ENCODE measurements around the gene SLC26A8.

SLC26A8 gene, protein sequence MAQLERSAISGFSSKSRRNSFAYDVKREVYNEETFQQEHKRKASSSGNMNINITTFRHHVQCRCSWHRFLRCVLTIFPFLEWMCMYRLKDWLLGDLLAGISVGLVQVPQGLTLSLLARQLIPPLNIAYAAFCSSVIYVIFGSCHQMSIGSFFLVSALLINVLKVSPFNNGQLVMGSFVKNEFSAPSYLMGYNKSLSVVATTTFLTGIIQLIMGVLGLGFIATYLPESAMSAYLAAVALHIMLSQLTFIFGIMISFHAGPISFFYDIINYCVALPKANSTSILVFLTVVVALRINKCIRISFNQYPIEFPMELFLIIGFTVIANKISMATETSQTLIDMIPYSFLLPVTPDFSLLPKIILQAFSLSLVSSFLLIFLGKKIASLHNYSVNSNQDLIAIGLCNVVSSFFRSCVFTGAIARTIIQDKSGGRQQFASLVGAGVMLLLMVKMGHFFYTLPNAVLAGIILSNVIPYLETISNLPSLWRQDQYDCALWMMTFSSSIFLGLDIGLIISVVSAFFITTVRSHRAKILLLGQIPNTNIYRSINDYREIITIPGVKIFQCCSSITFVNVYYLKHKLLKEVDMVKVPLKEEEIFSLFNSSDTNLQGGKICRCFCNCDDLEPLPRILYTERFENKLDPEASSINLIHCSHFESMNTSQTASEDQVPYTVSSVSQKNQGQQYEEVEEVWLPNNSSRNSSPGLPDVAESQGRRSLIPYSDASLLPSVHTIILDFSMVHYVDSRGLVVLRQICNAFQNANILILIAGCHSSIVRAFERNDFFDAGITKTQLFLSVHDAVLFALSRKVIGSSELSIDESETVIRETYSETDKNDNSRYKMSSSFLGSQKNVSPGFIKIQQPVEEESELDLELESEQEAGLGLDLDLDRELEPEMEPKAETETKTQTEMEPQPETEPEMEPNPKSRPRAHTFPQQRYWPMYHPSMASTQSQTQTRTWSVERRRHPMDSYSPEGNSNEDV

DNA sequence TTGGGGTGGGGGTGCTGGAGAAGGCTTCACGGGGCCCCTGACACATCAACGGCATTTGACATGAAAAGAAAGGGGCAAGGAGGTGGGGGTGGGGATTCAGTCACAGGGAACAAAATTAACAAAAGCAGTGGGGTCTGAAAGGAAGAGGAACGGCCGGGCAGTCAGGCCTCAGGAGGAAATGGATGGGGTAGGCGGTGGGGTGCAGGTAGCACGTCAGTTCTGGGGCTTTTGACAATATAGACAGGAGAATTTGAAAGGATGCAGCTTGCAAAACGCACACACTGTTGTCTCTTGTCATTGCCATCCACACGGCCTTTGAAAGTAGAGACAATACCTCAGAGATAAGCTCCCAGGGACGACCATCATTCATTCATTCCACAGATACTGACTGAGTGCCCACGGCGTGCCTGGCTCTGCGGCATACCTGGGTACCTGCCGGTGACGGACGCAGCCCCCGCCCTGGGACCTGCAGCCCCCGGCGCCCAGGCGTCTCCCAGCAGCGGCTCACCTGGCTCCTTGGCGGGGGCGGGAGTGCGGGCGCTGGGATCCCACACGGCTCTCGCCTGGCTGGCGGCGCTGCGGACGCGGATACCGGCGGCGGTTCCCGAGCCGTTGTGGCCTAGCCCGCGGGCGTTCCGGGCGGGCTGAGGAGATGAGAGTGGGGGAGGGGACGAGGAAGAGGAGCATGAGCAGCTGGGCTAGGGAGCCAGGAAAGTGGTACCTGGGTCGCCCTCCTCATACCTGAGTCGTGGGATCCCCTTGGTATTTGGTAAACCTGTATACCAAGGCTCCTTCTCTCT, at the start of gene SLC26A8:
Gene SLC26A8 (minus strand): TSS at position 646 of the 800 bp plus-strand sequence. CDS start 4,934 bp downstream, outside the sequence.
- no peak for DNase-seq

DNA sequence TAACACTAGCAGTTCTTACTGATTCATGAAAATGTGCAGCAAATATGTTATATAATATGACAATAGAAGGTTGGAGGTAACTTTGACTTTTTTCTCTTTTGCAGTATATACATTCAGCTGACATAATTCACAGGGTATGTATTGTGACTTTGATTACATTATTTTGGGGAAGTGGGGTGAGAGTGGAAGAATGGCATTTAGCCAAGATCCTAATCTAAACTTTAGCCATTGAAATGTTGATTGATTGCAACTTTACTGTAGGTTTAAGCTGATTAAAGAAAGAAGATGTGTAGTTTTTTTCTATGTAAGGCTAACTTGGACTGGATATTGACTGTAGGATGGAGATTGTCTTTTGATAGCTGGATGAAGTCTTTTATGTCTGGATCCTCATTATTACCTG, 49.1 kb upstream of the SLC26A8 start:
- no peak for DNase-seq

DNA sequence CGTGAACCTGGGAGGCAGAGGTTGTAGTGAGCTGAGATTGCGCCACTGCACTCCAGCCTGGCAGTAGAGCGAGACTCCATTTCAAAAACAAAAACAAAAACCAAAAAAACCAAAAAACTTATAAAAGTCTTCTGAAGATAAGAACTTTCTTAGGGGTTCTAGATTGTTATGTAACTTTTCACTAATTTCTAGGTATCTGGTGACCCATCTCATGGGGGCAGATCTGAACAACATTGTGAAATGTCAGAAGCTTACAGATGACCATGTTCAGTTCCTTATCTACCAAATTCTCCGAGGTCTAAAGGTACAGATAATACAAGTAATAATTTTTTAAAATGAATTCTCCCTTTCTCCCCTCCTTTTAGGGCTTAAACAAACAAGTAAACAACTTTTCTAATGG, 48.2 kb upstream of the SLC26A8 start:
- no peak for DNase-seq

DNA sequence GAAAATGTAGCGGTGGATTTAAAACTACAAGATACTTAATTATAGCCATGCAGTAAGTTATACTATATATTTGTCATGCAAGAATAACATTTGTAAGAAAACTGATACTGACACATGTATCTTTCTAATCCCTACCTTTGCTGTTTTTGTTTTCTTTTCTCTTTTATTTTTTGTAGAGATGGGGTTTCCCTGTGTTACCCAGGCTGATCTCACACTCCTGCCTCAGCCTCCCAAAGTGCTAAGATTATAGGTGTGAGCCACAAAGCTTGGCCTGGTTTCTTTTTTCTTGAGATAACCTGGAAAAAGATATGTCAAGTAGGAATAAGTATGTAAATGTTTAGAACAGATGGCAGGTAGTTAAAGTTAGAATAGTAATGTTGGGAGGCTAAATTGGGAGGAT, 47.3 kb upstream of the SLC26A8 start:
- no peak for DNase-seq

DNA sequence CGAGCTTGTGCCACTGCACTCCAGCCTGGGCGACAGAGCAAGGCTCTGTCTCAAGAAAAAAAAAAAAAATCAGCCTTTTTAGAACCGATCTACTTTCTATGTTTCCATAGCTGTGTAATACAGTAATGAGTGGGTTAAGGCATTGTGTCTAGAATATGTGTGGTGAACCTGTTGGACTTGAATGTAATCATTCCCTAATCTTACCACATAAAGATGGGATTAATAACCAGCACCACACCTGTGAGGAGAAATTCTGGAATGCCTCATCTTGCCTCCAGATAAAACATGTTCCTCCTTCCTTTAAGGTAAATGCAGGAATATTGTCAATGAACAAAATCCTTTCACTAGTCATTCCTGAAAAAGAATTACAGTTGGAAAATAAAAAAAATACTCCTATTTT, 46.8 kb upstream of the SLC26A8 start:
- DNase-seq: no peak

DNA sequence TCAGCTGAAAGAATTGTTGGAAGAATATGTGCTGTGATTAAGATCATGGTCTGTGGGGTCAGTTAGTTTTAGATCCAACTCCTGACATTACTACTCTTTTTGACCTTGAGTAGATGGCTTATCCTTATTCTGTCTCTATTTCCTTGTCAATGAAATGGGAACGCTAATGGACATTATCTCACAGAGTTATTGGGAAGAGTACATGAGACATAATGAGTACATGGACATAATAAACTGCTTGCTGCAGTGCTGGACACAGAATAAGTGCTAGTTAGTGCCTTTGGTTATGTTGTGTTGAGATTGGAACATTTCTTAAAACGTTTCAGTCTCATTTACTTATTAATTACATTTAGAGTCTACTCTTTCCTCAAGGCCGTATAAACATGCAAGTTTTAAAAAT, 45.8 kb upstream of the SLC26A8 start:
- DNase-seq: no peak

DNA sequence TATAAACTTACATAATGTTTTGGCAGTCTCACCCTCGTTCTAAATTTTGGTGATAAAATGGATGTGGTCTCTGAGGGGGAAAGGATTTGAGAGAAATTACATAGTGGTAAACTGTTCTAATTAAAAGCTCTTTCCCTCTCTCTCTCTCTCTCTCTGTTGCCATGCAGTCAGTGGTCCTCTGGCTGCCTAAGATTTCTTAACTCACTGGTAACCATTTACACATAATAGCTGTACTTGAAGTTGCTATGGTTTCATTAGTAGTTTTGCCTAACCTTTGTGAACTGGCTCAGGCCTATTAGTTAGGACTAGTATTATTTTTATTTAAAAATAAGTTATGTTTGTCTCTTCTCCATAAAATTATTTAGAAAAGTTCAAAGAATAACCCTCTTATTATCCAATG, 45.1 kb upstream of the SLC26A8 start:
- peak; percentile 17 for DNase-seq

DNA sequence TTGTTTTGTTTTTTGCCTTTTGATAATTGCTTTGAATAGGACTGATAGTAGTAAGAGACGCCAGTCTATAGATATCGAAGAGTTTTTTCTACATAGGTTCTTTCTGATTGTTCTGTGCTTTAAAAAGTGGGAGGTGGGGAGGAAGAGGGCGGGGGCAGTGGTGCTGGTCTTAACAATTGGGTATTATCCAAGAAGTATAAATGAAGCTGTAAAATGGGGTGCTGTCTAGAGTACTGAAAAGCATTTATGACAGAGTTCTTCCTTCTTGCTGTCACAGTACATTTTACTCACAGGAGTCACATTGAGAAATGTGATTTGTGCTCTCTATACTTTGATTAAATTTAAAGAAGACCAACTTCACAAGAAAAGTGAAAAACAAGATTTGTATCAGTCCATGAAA, 44.1 kb upstream of the SLC26A8 start:
- no peak for DNase-seq

DNA sequence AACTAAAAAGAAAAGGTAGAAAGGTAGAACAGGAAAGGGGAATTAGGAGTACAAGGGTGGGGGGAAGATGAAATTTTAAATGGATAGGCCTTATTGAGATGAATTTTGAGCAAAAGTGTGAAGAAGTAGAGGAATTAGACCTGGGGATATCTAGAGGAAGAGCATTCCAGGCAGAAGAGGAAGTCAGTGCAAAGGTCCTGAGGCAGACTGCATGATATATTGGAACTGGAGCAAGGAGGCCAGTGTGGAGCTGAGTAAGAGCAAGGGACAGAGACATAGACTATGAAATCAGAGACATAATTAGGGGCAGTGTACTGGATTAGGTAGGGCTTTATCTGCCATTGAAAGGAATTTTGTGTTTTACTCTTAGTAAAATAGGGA, 43.6 kb upstream of the SLC26A8 start:
- DNase-seq: no peak

DNA sequence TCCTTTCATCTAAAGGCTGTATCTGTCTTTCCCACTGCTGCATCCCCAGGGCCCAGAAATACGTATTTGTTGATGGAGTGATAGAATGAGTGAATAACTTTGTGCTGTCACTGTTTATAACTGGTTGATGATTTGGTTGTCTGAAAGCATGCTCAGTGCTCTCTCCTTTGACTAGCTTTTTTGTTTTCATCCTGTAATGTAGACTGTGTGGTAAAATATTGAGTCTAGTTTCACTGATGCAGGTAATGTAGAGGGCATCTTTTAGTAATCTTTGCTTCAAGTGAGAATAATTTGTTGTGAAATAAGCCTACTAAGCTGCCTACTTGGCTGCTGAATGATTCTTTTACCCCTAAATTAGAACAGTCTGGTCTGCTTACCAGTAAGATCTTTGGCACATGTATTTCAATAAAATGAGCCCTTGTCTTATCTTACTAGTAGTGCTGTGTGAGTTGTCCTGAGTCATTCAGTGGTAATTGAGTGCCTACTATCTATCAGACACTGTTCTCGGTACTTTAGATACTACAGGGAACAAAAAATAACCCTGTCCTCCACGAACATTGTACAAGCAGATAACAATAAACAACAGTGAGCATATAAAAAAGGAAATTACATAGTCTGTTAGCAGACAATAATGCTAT, 43.1 kb upstream of the SLC26A8 start:
- DNase-seq: no peak

DNA sequence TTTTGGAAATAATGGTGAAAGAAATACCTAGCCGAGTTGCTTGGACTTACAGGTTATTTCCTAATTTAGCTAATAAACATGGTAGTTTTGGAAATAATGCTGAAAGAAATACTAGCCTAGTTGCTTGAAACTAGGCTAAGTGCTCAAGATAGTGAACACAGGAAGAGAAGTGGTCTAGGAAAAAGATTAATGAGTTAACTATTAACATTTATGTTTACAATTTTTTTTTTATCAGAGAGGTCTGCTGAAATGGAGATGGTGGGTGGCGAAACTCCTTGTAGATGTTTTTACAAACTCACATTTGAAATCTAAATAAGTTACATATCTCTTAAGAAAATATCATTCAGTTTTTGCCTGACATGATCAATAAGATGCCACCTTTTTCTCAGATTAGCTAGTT, 42.4 kb upstream of the SLC26A8 start:
- DNase-seq: no peak

DNA sequence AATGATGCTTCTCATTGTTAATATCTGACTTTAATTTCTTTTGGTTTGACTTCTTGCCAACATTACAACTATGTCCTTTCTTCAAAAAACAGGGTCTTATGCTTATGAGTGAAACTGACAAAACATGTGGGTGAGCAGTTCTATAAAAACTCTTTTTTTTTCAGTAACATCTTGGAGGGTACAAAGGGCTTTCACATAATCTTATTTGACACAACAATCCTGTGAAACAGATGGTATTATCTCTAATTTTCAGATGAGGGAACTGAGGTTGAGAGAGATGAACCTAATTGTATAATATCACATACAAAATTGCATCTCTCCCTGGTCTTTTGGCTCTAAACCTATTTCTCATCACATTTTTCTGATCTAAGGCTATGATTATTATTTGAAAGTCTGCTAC, 41.5 kb upstream of the SLC26A8 start:
- DNase-seq: no peak

DNA sequence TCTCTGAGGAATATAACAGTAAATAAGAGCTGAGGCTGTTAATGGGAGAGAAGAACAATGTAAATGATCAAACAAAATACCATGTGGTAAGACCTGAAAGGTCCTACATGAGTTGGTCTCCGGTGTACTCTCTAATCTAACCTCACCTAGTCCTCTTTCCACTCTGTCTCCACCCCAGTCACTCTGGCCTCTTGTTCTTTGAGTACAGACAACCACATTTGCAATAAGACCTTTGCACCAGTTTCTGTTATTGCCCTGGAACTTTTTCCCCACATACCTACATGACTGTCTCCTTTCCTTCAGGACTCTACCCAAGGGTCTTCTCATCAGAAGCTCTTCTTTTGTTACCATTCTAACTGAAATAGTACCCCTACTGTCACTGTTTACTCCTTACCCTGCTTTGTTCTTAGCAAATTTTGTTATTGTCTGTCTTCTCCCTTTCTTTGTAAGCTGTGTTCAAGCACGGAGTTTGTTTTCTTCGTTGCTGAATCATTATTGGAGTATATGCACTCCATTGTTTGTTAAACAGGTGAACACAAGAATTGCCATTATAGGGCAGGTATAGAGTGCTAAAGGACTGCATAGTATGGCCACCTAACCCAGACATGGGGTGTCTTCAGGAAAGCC, 40.4 kb upstream of the SLC26A8 start:
- no peak for DNase-seq

DNA sequence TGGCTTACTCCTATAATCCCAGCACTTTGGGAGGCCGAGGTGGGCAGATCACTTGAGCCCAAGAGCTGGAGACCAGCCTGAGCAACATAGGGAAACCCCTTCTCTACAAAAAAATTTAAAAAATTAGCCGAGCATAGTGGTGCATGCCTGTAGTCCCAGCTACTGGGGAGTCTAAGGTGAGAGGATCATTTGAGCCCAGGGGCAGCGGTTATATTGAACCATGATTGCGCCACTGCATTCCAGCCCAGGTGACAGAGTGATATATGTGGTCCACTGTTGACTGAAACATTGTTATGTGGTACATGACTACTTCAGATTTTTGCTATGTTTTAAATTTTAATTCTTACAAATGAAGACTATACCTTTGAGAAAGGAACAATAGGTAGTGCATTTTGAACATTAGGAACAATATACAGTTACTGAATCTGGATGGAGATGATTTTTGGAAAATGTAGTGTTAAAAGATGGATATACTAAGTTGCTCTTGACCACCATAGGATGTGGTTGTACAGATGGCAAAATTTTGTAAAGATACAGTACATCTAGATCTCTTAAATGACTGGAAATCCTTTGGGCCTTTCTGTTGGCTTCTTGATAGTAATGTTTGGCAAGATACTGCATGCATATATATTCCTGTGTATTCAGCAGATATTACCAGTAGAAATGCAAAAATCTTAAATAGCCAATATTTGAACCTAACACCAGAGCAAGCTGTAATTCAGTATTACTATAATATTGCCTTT, 39.0 kb upstream of the SLC26A8 start:
- DNase-seq: no peak

DNA sequence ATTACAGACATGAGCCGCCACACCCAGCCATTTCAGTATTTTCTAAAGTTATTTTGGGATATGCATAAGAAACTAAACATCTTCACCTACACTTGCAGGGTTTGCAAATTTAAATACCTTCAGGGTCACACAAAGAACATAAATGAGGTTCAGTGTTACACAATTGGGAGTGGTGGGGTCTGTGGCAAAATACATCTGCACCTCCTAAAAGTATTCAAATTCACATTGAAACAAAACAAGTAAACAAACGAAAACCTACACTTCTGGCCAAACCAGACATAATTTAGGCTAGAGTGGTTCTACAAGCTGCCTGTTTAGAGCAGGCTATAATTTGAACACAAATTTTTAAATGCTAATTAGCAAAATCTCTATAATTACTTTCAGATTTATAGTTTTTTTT, 37.8 kb upstream of the SLC26A8 start:
- DNase-seq: no peak

DNA sequence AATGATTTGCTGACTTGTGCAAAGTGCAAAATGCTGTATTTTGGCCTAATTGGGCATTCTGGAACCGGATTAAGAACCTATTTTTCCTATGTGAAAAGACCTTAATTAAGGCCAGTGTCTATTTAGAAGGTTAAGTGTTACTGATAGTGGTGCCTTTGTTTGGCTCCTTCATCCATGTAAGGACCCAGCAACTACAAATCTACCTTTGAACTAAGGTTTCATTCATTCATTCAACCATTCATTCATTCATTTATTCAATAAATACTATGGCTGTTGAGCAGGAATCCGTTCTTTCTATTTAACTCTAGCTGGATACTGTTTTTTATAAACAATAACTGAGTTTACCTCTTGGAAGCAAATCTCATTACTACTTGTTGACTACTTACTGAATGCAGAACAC, 36.8 kb upstream of the SLC26A8 start:
- DNase-seq: no peak

DNA sequence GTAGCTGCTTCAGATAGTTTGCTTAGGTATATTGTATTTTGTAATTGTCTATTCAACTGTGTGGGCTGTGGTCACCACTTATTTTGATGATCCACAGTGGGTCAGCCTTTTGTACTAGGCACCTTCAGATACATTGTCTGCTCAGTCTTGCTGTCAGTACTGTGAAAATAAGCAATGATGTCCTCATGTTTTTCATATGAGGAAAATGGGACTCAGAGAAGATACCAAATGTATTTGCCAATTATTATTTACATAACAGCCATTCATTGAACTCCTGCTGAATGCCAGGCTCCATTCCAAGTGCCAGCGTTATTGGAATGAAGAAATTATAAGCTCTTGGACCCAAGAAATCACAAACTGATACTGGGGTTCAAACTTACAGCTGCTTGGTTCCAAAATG, 31.7 kb upstream of the SLC26A8 start:
- no peak for DNase-seq

DNA sequence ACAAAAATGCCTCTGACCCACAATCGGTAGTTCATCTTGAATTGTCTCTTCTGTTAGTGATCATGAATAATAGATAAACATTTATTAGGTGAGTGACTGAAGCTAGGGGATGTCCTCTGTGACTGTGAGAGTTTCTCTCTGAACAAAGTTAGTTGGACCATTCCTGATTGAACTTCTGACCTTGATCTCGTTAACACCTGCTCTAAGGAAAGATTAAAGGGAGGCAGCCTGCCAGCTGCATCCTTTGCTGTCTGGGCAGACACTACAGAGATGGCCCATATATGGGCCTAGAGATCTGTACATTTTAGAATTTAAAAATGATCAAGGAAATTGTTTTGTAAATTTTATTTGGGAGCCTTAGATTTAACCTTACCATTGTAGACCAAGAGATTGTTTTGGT, 30.5 kb upstream of the SLC26A8 start:
- no peak for DNase-seq

DNA sequence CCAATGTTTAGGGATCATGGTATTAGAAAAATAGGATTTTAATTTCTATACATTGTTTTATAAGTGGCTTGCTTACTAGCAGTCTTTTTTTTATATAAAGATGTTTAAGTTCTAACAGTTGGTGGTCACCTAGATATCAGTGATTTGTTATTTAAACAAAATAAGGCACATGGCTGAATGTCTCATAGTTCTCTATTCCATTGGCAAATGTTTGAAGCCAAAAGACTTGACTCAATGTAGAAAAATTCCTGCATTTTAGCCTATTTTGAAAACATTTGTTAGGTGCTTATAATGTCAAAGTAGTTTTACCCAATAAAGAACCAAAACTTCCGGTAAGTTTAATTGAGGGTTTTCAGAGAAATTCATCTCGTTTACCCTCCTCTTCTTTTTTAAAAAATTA, 30.0 kb upstream of the SLC26A8 start:
- DNase-seq: no peak

DNA sequence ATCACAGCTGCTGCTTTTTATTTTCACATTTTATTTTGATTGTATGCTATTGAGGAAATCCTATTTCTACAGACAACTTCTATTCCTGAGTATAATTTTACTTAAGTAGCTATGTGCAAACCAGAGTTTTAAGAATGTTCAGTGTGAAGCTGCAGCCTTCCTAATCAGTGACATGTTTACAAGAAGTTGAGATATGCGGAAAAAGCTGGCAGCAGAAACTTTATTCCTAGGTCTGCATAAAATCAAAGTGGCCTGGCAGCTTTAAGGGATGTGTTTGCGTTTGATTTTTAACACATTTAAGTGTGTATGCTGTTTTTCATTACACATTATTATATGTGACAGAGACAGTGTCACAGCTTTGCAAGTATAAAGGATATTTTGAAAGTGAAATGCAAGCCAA, 29.4 kb upstream of the SLC26A8 start:
- DNase-seq: no peak

DNA sequence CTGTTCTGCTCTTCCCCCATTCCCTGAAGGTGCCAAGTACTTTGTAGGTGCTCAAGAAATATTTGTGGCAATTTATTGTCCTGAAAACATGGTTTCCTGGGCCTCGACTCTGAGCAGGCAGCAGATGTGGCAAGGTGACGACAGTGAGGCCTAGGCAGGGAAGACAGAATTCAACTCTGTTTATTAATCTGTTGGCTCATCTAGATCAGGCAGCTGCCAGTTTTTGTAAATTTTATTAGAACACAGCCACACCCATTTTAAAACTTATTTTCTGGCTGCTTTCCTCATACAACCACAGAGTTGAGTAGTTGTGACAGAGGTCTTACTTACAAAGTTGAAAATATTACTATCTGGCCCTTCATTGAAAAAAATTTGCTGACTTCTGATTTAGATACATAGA, 27.7 kb upstream of the SLC26A8 start:
- no peak for DNase-seq
